Hepatocyte (in vitro differentiated cells): ENCODE measurements around the gene ABCB11. TPM values are rescaled to one million over a fixed set of nuclear protein-coding genes. Genes with fewer than 3 reads are reported as not detected.

Source experiments
- DNase-seq: peaks from one replicate; pipeline ENCODE4 v3.0.0-alpha.2; 2016; ENCODE audit warnings: low spot score
- H2AFZ ChIP-seq: fragments of 200-600 bp; sonication (generic); 2 replicates; pipeline ENCODE4 v1.6.0; 2016; ENCODE audit warnings: antibody characterized with exemption, mild to moderate bottlenecking
- H3K27ac ChIP-seq: fragments of 200-600 bp; sonication (generic); 2 replicates; pipeline ENCODE4 v1.5.1; 2016; ENCODE audit warnings: mild to moderate bottlenecking
- H3K27me3 ChIP-seq: fragments of 200-600 bp; sonication (generic); 2 replicates; pipeline ENCODE4 v1.6.1; 2016
- H3K36me3 ChIP-seq: fragments of 200-600 bp; sonication (generic); replicated peaks from 2 replicates; pipeline ENCODE4 v1.5.1; 2016; ENCODE audit warnings: low read depth; ENCODE audit not compliant: insufficient read depth
- H3K4me1 ChIP-seq: fragments of 200-600 bp; sonication (generic); 2 replicates; pipeline ENCODE4 v1.5.1; 2016; ENCODE audit warnings: mild to moderate bottlenecking, moderate library complexity; ENCODE audit not compliant: insufficient read depth
- H3K4me2 ChIP-seq: fragments of 200-600 bp; sonication (generic); 2 replicates; pipeline ENCODE4 v1.6.0; 2016
- H3K4me3 ChIP-seq: fragments of 200-600 bp; sonication (generic); 2 replicates; pipeline ENCODE4 v1.5.1; 2016; ENCODE audit warnings: mild to moderate bottlenecking
- H3K79me2 ChIP-seq: fragments of 200-600 bp; sonication (generic); 2 replicates; pipeline ENCODE4 v1.6.0; 2017; ENCODE audit warnings: mild to moderate bottlenecking
- H3K9me2 ChIP-seq: fragments of 200-600 bp; sonication (generic); replicated peaks from 2 replicates; pipeline ENCODE4 v1.6.0; 2017; ENCODE audit warnings: mild to moderate bottlenecking; ENCODE audit not compliant: insufficient read depth
- H3K9me3 ChIP-seq: fragments of 200-600 bp; sonication (generic); 2 replicates; pipeline ENCODE4 v1.5.1; 2016; ENCODE audit warnings: low read depth, mild to moderate bottlenecking
- H4K20me1 ChIP-seq: fragments of 200-600 bp; sonication (generic); 2 replicates; pipeline ENCODE4 v1.6.0; 2016; ENCODE audit warnings: mild to moderate bottlenecking; ENCODE audit not compliant: insufficient read depth, poor library complexity, severe bottlenecking
- EZH2 ChIP-seq: fragments of 200-600 bp; sonication (generic); IDR thresholded peaks from 2 replicates; pipeline ENCODE4 v1.6.1; 2016; ENCODE audit warnings: antibody characterized with exemption, mild to moderate bottlenecking, borderline replicate concordance
- EZH2phosphoT487 ChIP-seq: fragments of 200-600 bp; sonication (generic); IDR thresholded peaks from one replicate; pipeline ENCODE4 v1.6.1; 2018; ENCODE audit warnings: antibody characterized with exemption, mild to moderate bottlenecking, low read depth, moderate library complexity; ENCODE audit not compliant: unreplicated experiment, severe bottlenecking
- WGBS: methylation state at CpG from one replicate; pipeline ENCODE4 v1.1.6; 2016; ENCODE audit warnings: low lambda C conversion rate; ENCODE audit errors: missing lambda C conversion rate; 5-methylcytosine and 5-hydroxymethylcytosine counted together
- polyA plus RNA-seq: library from polyadenylated mRNA; unstranded; fragments of >200 nt; fragmentation: Nextera tagmentation; extraction: Ambion mirVana; gene quantifications from 2 replicates; pipeline ENCODE4 v1.2.1, GENCODE V29; 2016
- total RNA-seq: library from RNA; depleted of rRNA; stranded (reverse); fragments of >200 nt; gene quantifications from 2 replicates; pipeline ENCODE4 v1.2.3, GENCODE V29; 2014
- TF ChIP-seq, protein P1 (sequence below): fragments of 200-600 bp; sonication (generic); IDR thresholded peaks from 2 replicates; pipeline ENCODE4 v1.5.1; 2016; ENCODE audit warnings: antibody characterized with exemption, mild to moderate bottlenecking; ENCODE audit not compliant: poor library complexity

ABCB11 gene
- total and polyA plus RNA-seq, 2 experiments from 2014 or later: 2.0 to 9.2 TPM

DNA sequence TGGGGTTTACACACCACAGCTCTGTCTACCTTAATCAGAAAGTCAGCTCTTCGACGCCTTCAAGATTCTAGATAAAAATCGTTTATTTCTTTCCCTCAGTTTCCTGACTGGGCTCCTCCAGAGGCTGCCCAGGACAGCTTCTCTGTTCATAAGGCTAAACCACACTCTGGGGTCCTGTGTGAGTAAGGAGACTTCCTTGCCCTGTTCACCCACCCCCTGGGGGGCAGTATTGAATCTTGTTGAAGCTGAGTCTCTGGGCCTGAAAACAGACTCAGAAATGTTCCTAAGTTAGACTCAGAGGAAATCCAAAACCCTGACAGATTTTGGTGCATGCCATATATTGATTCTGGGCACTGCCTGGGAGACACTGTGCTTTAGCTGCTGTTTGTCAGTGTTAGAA, 87.1 kb downstream of the ABCB11 start:
- Histone ChIP-seq H3K4me1 (no peaks in the 10 kb centered on the region), H3K27ac (no peak overlapping the region), H4K20me1 (no peaks in the 10 kb centered on the region), H3K9me3 (no peaks in the 10 kb centered on the region), H3K27me3 (no peaks in the 10 kb centered on the region), H3K36me3 (no peaks in the 10 kb centered on the region), H3K79me2 (no peaks in the 10 kb centered on the region), H3K4me3 (no peak overlapping the region), H3K4me2 (no peak overlapping the region), H2AFZ (no peak overlapping the region), H3K9me2 (no peaks in the 10 kb centered on the region)
- DNase-seq: no peak
- 79% methylated on average over 3 of the region's 3 CpGs for WGBS
- TF ChIP-seq, protein P1, sequence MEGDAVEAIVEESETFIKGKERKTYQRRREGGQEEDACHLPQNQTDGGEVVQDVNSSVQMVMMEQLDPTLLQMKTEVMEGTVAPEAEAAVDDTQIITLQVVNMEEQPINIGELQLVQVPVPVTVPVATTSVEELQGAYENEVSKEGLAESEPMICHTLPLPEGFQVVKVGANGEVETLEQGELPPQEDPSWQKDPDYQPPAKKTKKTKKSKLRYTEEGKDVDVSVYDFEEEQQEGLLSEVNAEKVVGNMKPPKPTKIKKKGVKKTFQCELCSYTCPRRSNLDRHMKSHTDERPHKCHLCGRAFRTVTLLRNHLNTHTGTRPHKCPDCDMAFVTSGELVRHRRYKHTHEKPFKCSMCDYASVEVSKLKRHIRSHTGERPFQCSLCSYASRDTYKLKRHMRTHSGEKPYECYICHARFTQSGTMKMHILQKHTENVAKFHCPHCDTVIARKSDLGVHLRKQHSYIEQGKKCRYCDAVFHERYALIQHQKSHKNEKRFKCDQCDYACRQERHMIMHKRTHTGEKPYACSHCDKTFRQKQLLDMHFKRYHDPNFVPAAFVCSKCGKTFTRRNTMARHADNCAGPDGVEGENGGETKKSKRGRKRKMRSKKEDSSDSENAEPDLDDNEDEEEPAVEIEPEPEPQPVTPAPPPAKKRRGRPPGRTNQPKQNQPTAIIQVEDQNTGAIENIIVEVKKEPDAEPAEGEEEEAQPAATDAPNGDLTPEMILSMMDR: no peak
- TF ChIP-seq EZH2phosphoT487 (no peak), EZH2 (no peak)

DNA sequence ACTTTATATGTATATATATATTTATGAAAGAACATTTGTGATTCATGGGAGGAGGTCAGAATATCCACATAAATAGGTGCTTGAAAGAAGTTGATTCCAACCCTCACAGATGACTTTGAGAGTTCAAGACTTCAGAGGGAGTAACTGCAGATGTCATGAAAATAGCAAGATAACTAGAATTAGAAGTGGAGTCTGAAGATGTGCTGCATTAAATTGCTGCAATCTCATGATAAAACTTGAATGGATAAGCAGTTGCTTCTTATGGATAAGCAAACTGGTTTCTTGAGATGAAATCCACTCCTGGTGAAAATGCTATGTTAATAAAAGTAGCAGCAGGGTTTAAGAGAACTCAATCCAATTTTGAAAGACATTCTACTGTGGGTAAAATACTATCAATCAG, 89.8 kb downstream of the ABCB11 start:
- no peak overlapping the region for H3K27ac ChIP-seq
- no peak overlapping the region for H3K4me3 ChIP-seq
- H3K9me2 ChIP-seq: no peaks in the 10 kb centered on the region
- no peak for TF ChIP-seq EZH2
- TF ChIP-seq, protein P1: no peak
- TF ChIP-seq EZH2phosphoT487: no peak
- H3K9me3 ChIP-seq: no peaks in the 10 kb centered on the region
- H4K20me1 ChIP-seq: no peaks in the 10 kb centered on the region
- DNase-seq: no peak
- H3K4me1 ChIP-seq: no peaks in the 10 kb centered on the region
- no peak overlapping the region for H3K4me2 ChIP-seq
- H3K36me3 ChIP-seq: no peaks in the 10 kb centered on the region
- no peaks in the 10 kb centered on the region for H3K27me3 ChIP-seq
- H2AFZ ChIP-seq: no peak overlapping the region
- H3K79me2 ChIP-seq: no peaks in the 10 kb centered on the region

DNA sequence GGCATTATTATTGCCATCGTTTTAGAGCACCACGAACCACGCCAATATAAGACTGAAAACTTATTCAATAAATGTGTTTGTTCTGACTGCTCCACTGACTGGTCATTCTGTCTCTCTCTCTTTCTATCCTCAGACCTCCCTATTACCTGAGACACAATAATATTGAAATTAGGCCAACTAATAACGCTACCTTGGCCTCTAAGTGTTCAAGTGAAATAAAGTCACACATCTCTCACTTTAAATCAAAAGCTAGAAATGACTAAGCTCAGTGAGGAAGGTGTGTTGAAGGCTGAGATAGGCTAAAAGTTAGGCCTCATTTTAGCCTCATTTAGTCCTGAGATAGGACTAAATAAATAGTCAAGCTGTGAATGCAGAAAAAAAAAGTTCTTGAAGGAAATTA, 91.2 kb downstream of the ABCB11 start:
- no peaks in the 10 kb centered on the region for H3K4me1 ChIP-seq
- no peaks in the 10 kb centered on the region for H3K27me3 ChIP-seq
- no peak overlapping the region for H2AFZ ChIP-seq
- no peaks in the 10 kb centered on the region for H4K20me1 ChIP-seq
- no peaks in the 10 kb centered on the region for H3K79me2 ChIP-seq
- H3K4me2 ChIP-seq: no peak overlapping the region
- no peak overlapping the region for H3K4me3 ChIP-seq
- TF ChIP-seq EZH2phosphoT487: no peak
- TF ChIP-seq EZH2: no peak
- TF ChIP-seq, protein P1: no peak
- 95% methylated on average over 4 of the region's 4 CpGs for WGBS
- DNase-seq: no peak
- no peaks in the 10 kb centered on the region for H3K9me3 ChIP-seq
- H3K9me2 ChIP-seq: no peaks in the 10 kb centered on the region
- no peak overlapping the region for H3K27ac ChIP-seq
- no peaks in the 10 kb centered on the region for H3K36me3 ChIP-seq

DNA sequence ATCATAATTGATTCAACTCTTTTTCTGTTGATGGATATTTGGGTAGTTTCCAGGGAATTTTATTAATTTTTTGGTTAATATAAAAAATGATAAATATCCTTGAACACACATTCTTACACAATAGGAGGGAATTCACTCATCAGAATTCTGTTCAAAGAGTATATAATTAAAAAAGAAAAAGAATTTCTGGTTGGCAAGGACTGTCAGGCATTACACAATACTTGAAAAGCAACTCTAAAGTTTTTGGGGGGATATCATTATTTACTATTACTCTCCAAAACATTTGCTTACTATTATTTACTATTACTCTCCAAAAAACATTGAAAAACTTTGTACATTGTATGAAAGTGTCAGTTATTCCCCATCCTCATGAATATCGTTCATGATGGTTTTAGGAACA, 92.1 kb downstream of the ABCB11 start:
- Histone ChIP-seq H3K27ac (no peak overlapping the region), H3K36me3 (no peaks in the 10 kb centered on the region), H3K4me1 (no peaks in the 10 kb centered on the region), H2AFZ (no peak overlapping the region), H4K20me1 (no peaks in the 10 kb centered on the region), H3K9me2 (no peaks in the 10 kb centered on the region), H3K27me3 (no peaks in the 10 kb centered on the region), H3K79me2 (no peaks in the 10 kb centered on the region), H3K4me3 (no peak overlapping the region), H3K4me2 (no peak overlapping the region), H3K9me3 (no peaks in the 10 kb centered on the region)
- WGBS: 89% methylated on average over 1 of the region's 1 CpG
- DNase-seq: no peak
- TF ChIP-seq EZH2 (no peak), EZH2phosphoT487 (no peak)
- TF ChIP-seq, protein P1: no peak
